Astrocyte (in vitro differentiated cells and primary cell): ENCODE data around the gene DIO3.

ENCODE experiments used
- CTCF ChIP-seq: IDR thresholded peaks from 2 replicates; pipeline ENCODE4 v1.5.1; 2011; ENCODE audit warnings: low read depth, mild to moderate bottlenecking, inconsistent platforms, low read length, moderate library complexity; ENCODE audit not compliant: insufficient read depth
- EZH2 ChIP-seq: IDR thresholded peaks from 2 replicates; pipeline ENCODE4 v1.6.1; 2012; ENCODE audit warnings: mild to moderate bottlenecking, low read length, inconsistent platforms; ENCODE audit not compliant: insufficient read depth

GRCh38 chr14:101598571-101599233 lies 37.4 kb downstream of the DIO3 start:
- no peak for TF ChIP-seq CTCF
- no peak for TF ChIP-seq EZH2
